HG02973 (cell line): ENCODE measurements around the gene ZNF217.
"Not testable (repeated sequence)": the region's sequence is repeated elsewhere in the genome, so short reads cannot be mapped to it uniquely, and the experiment has no call there.

ENCODE experiments used
- ATAC-seq: cut with Tn5 transposase; IDR thresholded peaks from one replicate; pipeline ENCODE4 v1.9.1; 2021; ENCODE audit warnings: moderate library complexity; ENCODE audit not compliant: unreplicated experiment

The ZNF217 gene

DNA sequence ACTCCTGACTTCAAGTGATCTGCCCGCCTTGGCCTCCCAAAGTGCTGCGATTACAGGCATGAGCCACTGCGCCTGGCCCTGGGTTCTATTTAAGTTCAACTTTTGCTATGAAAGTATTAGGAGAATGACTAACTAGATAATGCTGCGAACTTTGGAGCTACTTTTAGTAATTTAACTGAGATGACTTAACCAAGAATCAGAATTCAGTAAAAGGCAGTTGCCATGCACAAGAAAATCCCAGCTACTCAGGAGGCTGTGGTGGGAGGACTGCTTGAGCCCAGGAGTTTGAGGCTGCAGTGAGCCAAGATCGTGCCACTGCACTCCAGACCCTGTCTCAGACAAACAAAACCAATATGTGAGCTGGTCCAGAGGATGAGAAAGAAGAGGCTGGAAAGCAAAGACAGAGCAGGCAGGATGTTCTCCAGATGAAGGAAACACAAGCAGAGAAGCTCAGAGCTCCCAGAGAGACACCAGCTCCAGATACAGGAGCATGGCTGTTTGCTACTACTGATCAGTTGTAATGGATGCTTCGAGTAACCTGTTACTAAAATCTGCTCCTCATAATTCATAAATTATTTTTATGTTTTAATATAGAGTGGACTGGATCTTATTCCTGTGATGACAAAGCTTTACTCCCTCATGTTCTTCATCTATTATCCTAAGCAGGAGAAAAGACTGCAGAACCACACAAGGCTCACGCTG lies 23.9 kb downstream of the ZNF217 start:
- ATAC-seq = no peak

GRCh38 chr20:53569005-53569404 lies 24.6 kb downstream of the ZNF217 start:
- ATAC-seq = no peak

- no peak for ATAC-seq
Measured at GRCh38 chr20:53568351-53568750, 25.3 kb downstream of the ZNF217 start.

GRCh38 chr20:53567379-53567917 lies 26.2 kb downstream of the ZNF217 start:
- no peak for ATAC-seq

DNA sequence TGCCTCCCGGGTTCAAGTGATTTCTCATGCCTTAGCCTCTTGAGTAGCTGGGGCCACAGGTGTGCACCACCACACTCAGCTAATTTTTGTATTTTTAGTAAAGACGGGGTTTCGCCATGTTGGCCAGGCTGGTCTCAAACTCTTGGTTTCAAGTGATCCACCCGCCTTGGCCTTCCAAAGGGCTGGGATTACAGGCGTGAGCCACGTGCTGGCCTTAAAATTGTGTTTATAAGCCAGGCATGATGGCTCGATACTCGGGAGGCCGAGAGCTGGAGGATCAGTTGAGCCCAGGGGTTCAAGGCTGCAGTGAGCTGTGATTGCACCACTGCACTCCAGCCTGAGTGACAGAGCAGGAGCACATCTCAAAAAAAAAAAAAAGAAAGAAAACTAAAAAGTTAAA lies 27.0 kb downstream of the ZNF217 start:
- not testable (repeated sequence) for ATAC-seq

DNA sequence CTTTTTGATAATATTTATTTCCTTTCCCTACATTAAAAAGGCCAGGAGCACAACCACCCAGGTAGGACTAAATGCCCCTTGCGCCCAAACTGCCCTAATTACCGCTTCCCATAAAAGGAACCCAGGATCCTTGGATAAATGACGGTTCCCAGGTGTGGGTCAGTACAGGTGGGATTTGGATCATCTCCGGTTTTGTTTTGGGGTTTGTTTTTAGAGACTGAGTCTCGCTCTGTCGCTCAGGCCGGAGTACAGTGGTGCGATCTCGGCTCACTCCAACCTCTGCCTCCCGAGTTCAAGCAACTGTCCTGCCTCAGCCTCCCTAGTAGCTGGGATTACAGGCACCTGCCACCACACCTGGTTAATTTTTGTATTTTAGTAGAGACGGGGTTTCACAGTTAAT lies 28.4 kb downstream of the ZNF217 start:
- no peak for ATAC-seq

- ATAC-seq = not testable (repeated sequence)
Measured at GRCh38 chr20:53562104-53562764, 31.4 kb downstream of the ZNF217 start.

GRCh38 chr20:53561505-53561904 lies 32.1 kb downstream of the ZNF217 start:
- no peak for ATAC-seq

- ATAC-seq = no peak
Measured at GRCh38 chr20:53559816-53560215, 33.8 kb downstream of the ZNF217 start.

GRCh38 chr20:53557130-53557529 lies 36.5 kb downstream of the ZNF217 start:
- no peak for ATAC-seq

GRCh38 chr20:53556267-53556897 lies 37.3 kb downstream of the ZNF217 start:
- ATAC-seq = no peak

DNA sequence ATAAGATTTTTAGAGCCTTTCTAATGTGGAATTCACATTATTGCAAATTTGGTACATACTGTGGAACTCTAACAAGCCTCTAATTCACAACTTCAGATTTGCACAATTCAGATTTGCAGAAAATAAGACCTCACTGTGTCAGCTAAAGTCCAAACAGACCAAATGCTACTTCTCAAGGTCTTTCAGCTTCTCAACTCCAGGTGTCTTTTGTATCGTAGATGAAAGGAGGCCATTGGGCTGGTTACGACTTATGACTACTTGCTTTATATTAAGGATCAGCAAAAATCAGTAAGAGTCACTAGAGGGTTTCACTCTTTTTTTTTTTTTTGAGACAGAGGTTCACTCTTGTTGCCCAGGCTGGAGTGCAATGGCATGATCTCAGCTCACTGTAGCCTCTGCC lies 37.8 kb downstream of the ZNF217 start:
- ATAC-seq = no peak

- ATAC-seq = no peak
Measured at GRCh38 chr20:53555081-53555480, 38.6 kb downstream of the ZNF217 start.

DNA sequence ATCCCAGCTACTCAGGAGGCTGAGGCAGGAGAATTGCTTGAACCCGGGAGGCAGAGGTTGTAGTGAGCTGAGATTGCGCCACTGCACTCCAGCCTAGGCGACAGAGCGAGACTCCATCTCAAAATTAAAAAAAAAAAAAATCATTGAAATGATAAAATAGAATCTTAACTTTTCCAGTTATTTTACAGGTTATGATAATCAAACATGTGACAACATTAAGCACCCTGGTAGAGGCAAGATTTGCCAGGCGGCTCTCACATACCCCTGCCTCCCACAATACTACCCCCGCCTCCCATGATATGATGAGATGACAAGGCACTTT lies 41.1 kb downstream of the ZNF217 start:
- not testable (repeated sequence) for ATAC-seq

- ATAC-seq = not testable (repeated sequence)
Measured at GRCh38 chr20:53551719-53552571, 41.7 kb downstream of the ZNF217 start.

DNA sequence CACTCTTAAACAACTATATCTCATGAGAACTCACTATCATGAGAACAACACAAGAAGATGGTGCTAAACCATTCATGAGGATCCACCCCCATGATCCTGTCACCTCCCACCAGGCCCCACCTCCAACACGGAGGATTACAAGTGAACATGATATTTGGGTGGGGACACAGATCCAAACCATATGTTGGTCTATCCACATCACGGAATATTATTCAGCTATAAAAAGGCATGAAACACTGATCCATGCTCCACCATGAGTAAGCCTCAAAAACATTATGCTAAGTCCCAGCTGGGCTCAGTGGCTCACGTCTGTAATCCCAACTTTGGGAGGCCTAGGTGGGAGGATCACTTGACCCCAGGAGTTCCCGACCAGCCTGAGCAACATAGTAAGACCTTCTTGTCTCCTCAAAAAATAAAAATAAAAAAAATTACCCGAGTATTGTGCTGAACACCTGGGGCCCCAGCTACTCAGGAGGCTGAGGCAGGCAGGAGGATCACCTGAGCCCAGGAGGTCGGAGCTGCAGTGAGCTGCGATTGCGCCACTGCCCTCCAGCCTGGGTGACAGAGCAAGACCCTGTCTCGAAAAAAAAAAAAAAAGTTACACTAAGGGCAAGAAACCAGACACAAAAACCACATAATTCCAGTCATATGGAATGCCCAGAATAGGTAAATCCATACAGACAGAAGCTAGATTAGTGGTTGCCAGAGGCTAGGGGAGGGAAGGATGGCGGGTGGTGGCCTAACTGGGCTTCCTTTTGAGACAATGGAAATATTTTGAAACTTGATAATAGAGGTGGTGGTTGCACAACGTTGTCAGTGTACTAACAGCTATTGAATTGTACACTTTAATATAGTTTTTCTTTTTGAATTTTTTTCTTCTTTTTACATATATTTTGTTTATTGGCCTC lies 43.1 kb downstream of the ZNF217 start:
- ATAC-seq = no peak

- ATAC-seq = no peak
Measured at GRCh38 chr20:53547664-53548239, 45.9 kb downstream of the ZNF217 start.

- no peak for ATAC-seq
Measured at GRCh38 chr20:53539516-53539915, 54.1 kb downstream of the ZNF217 start.

DNA sequence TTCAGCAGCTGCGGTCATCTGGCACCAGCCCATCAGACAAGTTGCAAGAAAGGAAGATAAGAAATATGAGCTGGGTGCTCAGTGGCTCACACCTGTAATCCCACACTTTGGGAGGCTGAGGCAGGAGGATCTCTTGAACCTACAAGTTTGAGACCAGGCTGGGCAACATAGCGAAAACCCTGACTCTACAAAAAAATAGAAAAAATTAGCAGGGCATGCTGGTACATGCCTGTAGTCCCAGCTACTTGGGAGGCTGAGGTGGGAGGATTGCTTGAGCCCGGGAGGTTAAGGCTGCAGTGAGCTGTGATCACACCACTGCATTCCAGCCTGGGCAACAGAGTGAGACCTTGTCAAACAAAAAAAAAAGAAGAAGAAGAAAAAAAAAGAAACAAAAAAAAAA lies 57.3 kb downstream of the ZNF217 start:
- not testable (repeated sequence) for ATAC-seq

- ATAC-seq = no peak
Measured at GRCh38 chr20:53535878-53536277, 57.8 kb downstream of the ZNF217 start.
